GM12875 (cell line): ENCODE data around the gene COL8A1.
A peak's percentile ranks its signal among the peaks of the same experiment; 100 is the strongest.
"Not testable (repeated sequence)": the region's sequence is repeated elsewhere in the genome, so short reads cannot be mapped to it uniquely, and the experiment has no call there.

Source experiments
- H3K4me3 ChIP-seq: one replicate; pipeline ENCODE4 v1.5.1; 2011; ENCODE audit warnings: low read depth, low read length, control low read depth
- CTCF ChIP-seq: IDR thresholded peaks from 2 replicates; pipeline ENCODE4 v1.5.1; 2011; ENCODE audit warnings: low read depth, mild to moderate bottlenecking, control low read depth, inconsistent platforms, low read length, moderate library complexity, borderline replicate concordance; ENCODE audit not compliant: insufficient read depth

COL8A1 gene

GRCh38 chr3:99731499-99731898, 93.1 kb downstream of the COL8A1 start:
- no peak overlapping the region for H3K4me3 ChIP-seq
- TF ChIP-seq CTCF, result no peak

- H3K4me3 ChIP-seq, result not testable (repeated sequence)
These were observed 102.0 kb downstream of the COL8A1 start for GRCh38 chr3:99740371-99740770.

GRCh38 chr3:99741588-99741987, 103.2 kb downstream of the COL8A1 start:
- no peak overlapping the region for H3K4me3 ChIP-seq
- TF ChIP-seq CTCF, result no peak

GRCh38 chr3:99747915-99748314, 109.5 kb downstream of the COL8A1 start:
- TF ChIP-seq CTCF, result no peak
- H3K4me3 ChIP-seq, result no peak overlapping the region

- no peak overlapping the region for H3K4me3 ChIP-seq
- TF ChIP-seq CTCF, result no peak
These were observed 113.3 kb downstream of the COL8A1 start for GRCh38 chr3:99751649-99752048.

- no peak overlapping the region for H3K4me3 ChIP-seq
- TF ChIP-seq CTCF, result peak; percentile 62
These were observed 115.0 kb downstream of the COL8A1 start for GRCh38 chr3:99753268-99753975.

GRCh38 chr3:99755831-99756230, 117.4 kb downstream of the COL8A1 start:
- TF ChIP-seq CTCF, result no peak
- no peak overlapping the region for H3K4me3 ChIP-seq
